Epithelial cell of esophagus (primary cell): Measurements from ENCODE around the gene SYTL5.

ENCODE experiments used
- DNase-seq: peaks from one replicate; pipeline ENCODE4 v3.0.0; 2010; ENCODE audit warnings: low read depth
- H3K4me3 ChIP-seq: 2 replicates; pipeline ENCODE4 v1.5.1; 2011; ENCODE audit warnings: mild to moderate bottlenecking, low read length, control low read depth
- CTCF ChIP-seq: IDR thresholded peaks from 2 replicates; pipeline ENCODE4 v1.5.1; 2011; ENCODE audit warnings: low read depth, mild to moderate bottlenecking, low read length, control low read depth, inconsistent platforms; ENCODE audit not compliant: insufficient read depth; ENCODE audit errors: missing control alignments

Gene SYTL5

DNA sequence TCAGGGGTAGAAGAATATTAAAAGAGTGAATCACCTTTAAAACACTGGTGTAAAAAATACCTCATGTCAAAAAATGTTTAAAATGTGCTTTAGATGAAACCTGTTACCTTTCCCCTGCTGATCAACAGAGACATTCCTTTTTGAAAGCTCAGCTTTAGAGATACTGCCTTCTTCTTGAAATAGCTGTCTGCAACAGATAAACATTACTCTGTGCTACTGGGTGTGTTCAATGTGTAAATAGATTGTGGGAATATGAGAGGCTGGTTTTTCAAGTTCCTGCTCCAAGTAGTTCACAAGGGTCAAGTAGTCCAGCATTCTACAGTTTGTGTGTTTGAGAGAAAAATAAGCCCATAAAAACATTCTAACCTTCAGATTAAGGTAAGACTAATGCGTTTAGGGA, at the start of gene SYTL5:
SYTL5 (plus strand) TSS at position 263 of the 400 bp plus-strand sequence. CDS start 27,337 bp downstream, outside the sequence.
- TF ChIP-seq CTCF, result no peak
- DNase-seq, result peak; percentile 65
- H3K4me3 ChIP-seq, result peak within 1 kb of the TSS; percentile 33

DNA sequence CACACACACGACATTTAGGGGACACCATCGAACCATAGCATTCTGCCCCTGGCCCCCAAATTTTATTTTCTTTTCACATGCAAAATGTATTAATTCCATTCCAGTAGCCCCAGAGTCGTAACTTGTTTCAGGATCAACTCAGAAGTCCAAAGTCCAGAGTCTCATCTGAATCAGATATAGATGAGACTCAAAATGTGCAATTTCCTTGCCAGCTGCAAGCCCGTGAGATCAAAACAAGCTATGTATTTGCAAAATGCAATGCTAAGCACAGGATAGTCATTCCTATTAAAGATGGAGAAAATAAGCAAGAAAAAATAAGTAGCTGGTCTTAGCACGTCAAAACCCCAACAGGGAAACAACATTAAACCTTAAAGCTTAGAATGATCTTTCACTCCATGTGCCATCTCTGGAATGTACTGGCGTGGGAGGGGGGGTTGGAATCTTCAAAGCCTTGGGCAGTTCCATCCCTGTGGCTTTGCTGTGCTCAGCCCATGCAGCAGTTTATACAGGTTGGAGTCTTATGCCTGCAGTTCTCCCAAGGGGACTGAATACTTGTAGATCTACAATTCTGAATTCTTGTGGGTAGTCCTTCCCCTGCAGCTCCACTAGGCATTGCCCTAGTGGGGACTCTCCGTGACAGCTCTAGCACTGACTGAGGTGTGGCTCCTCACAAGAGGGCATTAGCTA, 47.7 kb upstream of the SYTL5 start:
- no peak for DNase-seq
- H3K4me3 ChIP-seq, result no peak overlapping the region
- no peak for TF ChIP-seq CTCF

GRCh38 chrX:37959212-37960021, 46.9 kb upstream of the SYTL5 start:
- DNase-seq, result no peak
- no peak for TF ChIP-seq CTCF

DNA sequence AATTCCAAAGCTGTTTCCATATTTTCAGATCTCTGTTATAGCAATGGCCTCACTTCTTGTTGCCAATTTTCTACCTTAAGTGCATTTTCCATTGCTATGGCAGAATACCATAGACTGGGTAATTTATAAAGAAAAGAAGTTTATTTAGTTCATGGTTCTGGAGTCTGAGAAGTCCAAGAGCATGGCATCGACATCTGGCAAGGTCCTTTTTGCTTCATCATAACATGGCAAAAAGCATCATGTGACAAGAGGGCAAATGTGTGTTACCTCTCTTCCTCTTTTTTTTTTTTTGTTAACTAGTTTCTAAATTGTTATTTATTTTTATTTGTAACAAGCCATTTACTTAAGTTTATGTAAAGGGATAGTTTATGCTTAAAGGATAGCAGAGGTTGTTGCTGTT, 45.2 kb upstream of the SYTL5 start:
- TF ChIP-seq CTCF, result no peak
- no peak for DNase-seq
- no peak overlapping the region for H3K4me3 ChIP-seq

More at GRCh38 chrX:37959212-37960021, 46.9 kb upstream of the SYTL5 start:
- no peak overlapping the region for H3K4me3 ChIP-seq

- no peak overlapping the region for H3K4me3 ChIP-seq
- TF ChIP-seq CTCF, result no peak
- DNase-seq, result no peak
These were observed 38.6 kb upstream of the SYTL5 start for GRCh38 chrX:37967714-37968113.

DNA sequence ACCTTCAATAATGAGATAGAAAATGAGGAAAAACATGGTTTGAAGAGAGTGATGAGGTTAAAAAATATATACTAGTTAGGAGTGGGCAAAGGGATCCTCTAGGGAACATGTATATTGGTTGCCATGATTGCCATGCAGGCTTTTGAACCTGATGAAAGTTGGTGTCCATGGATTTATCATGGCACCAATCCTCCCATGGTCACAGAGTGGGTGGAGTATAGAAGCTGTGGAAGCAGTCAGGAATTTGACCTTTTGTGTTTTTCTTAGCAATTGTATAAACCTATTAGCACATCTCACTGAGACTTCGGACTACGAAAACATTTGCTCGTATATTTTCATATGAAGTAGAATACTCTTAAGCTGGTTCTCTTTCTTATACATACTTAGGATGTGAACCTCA, 30.9 kb upstream of the SYTL5 start:
- DNase-seq, result no peak
- H3K4me3 ChIP-seq, result no peak overlapping the region
- TF ChIP-seq CTCF, result no peak
